Measurements from ENCODE around the gene MMP15. TPM values are rescaled to one million over a fixed set of nuclear protein-coding genes. Genes with fewer than 3 reads are reported as not detected.

Gene MMP15
- total and polyA plus RNA-seq, 2 of the 4 experiments (the other 2 are of a cell fraction), result 0.18 to 0.56 TPM

DNA sequence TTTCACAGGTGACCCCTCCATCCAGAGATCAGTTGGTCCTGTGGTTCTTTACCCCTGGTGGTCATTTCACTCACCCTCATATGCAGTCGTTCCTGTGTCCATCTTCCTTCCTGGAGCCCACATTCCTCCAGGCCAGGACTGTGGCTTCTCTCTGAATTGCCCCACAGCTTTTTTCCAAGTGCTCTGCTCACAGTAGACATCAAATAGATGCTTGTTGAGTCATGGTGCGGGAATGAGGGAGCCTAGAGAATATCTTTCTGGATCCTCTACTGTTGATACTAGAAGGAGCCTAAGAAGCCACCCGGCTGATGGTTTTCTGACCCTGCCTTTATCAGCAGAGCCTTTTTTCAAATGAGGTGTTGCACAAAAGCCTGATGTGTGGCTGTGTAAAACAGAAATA, 13.9 kb upstream of the MMP15 start:
- no peak overlapping the region for H2BK15ac ChIP-seq (ENCODE audit: low read depth, low read length)
- no TSS peak for BruUV-seq (replicated peaks)
- peak; percentile 97 for ATAC-seq (ENCODE audit: low read depth)
- H2BK5ac ChIP-seq (ENCODE audit: low read depth, low read length, poor library complexity, severe bottlenecking), result no peak overlapping the region
- no peaks in the 10 kb centered on the region for H3K27me3 ChIP-seq (ENCODE audit: control insufficient read depth, insufficient read depth, low read length)
- H3K4me1 ChIP-seq (ENCODE audit: control insufficient read depth, insufficient read depth, low read length), result peaks cover 9% of the 10 kb centered on the region
- H2AK9ac ChIP-seq (replicated peaks; ENCODE audit: low read depth, low read length, poor library complexity), result no peak overlapping the region
- WGBS, 2 experiments (ENCODE audit: extremely low coverage in 2 of 2, insufficient read length in 1 of 2), result no CpG with 5 or more reads among the region's 3 CpGs
- in situ Hi-C loops (cut with MboI; ENCODE audit: low sequenced_read_pairs), result no loop called here
- ChIA-PET CTCF (interaction anchor here (2.1 kb wide), 1 partner anchor 110 kb away, joined by 6 read pairs; no protein-coding TSS in a partner anchor), POLR2A (ENCODE audit: unreplicated experiment) (no interaction called here)
- H3K4me2 ChIP-seq (ENCODE audit: low read depth, low read length), result no peak overlapping the region
- no peak overlapping the region for H3K18ac ChIP-seq (ENCODE audit: low read depth, low read length)
- peak overlapping the region; percentile 48; the same call in 1 of the 2 replicates for H2AK5ac ChIP-seq (ENCODE audit: low read depth, low read length)
- dilution Hi-C loops (cut with HindIII; ENCODE audit: low sequenced_read_pairs, unreplicated experiment), result no loop called here
- H3K9me1 ChIP-seq (ENCODE audit: insufficient read depth, low read length), result peaks cover 26% of the 10 kb centered on the region
- no peak overlapping the region for H3K23ac ChIP-seq (ENCODE audit: low read depth, low read length)
- H4K20me1 ChIP-seq (ENCODE audit: insufficient read depth, low read length), result peaks cover 9% of the 10 kb centered on the region; the same call in 1 of the 2 replicates
- no peaks in the 10 kb centered on the region for H3K9me3 ChIP-seq (ENCODE audit: control insufficient read depth, insufficient read depth, low read length)
- H4K5ac ChIP-seq (ENCODE audit: low read depth, low read length), result no peak overlapping the region
- peak overlapping the region; percentile 28 for H2AFZ ChIP-seq (replicated peaks; ENCODE audit: low read length, poor library complexity)
- H4K8ac ChIP-seq (ENCODE audit: low read depth in 2 of 2, low read length in 2 of 2), result peak overlapping the region in 1 of 2 experiments; percentile 36; a peak in 1 of 4 replicates
- peak overlapping the region; percentile 62 for H3K4ac ChIP-seq (ENCODE audit: low read depth, low read length)
- peak overlapping the region; percentile 27 for H4K91ac ChIP-seq (ENCODE audit: insufficient read depth, low read depth, low read length)
- intact Hi-C loops (cut with micrococcal nuclease), result no loop called here
- peak; percentile 83 for DNase-seq
- no peak overlapping the region for H3K56ac ChIP-seq (ENCODE audit: extremely low read depth, insufficient read depth, low read length)
- no peak overlapping the region for H3K4me3 ChIP-seq (ENCODE audit: insufficient read depth, low read depth, low read length)
- peak overlapping the region; percentile 54 for H2BK20ac ChIP-seq (ENCODE audit: low read depth, low read length)
- peaks cover 4 to 26% of the 10 kb centered on the region in 2 experiments for H3K79me1 ChIP-seq (ENCODE audit: low read depth in 1 of 2, low read length in 2 of 2)
- no peak overlapping the region for H3K9ac ChIP-seq (ENCODE audit: low read depth, low read length)
- H3K27ac ChIP-seq (ENCODE audit: insufficient read depth, low read length), result peak overlapping the region; percentile 3; the same call in 1 of the 2 replicates
- no peak overlapping the region for H2BK120ac ChIP-seq (ENCODE audit: low read depth, low read length)
- H3K36me3 ChIP-seq (ENCODE audit: control insufficient read depth, insufficient read depth, low read length), result peaks cover 9% of the 10 kb centered on the region
- TF ChIP-seq CEBPB (IDR thresholded peaks at IDR 0.05; ENCODE audit: low read depth, low read length) (peak; percentile 55), FOS (IDR thresholded peaks at IDR 0.05; ENCODE audit: low read depth, low read length) (0 out of 2 replicates have a peak, but pooled peaks have one; percentile 18), BHLHE40 (IDR thresholded peaks at IDR 0.05; ENCODE audit: low read depth, low read length) (no peak), MXI1 (IDR thresholded peaks at IDR 0.05; ENCODE audit: borderline replicate concordance, low read depth, low read length) (no peak)
- TF ChIP-seq, protein P1, sequence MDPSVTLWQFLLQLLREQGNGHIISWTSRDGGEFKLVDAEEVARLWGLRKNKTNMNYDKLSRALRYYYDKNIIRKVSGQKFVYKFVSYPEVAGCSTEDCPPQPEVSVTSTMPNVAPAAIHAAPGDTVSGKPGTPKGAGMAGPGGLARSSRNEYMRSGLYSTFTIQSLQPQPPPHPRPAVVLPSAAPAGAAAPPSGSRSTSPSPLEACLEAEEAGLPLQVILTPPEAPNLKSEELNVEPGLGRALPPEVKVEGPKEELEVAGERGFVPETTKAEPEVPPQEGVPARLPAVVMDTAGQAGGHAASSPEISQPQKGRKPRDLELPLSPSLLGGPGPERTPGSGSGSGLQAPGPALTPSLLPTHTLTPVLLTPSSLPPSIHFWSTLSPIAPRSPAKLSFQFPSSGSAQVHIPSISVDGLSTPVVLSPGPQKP (IDR thresholded peaks at IDR 0.05; ENCODE audit: borderline replicate concordance, low read depth, low read length), result no peak
- no peak overlapping the region; the same call in 1 of the 2 replicates for H3K14ac ChIP-seq (replicated peaks; ENCODE audit: low read depth, low read length)

Data from IMR-90 (cell line).